ENCODE measurements around the gene PPM1G. TPM values are rescaled to one million over a fixed set of nuclear protein-coding genes. Genes with fewer than 3 reads are reported as not detected.
"Not testable (repeated sequence)": the region's sequence is repeated elsewhere in the genome, so short reads cannot be mapped to it uniquely, and the experiment has no call there.

The PPM1G gene
- total RNA-seq, 1 donor from 2014 or later, result 157 TPM

DNA sequence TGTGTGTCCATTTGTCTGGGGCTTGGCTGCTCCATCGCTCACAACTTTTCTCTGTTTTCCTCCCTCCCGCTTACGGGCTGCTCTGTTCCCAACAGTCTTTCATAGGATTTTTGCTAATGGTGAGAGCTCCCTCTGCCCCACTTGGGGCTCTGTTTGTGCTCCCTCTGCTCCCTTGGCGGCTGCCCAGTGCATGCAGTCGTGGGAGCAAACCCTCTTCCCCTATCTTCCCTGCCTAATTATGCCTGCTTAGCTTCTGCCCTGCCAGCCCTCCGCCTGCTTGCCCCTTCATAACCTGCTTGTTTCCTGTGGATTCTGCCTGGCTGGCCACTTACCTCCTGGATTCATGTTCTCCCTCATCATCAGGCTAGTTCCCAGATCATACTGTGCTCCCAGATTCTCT lies 26.2 kb upstream of the PPM1G start:
- no peak for DNase-seq (ENCODE audit: low read depth, low spot score)
- no peaks in the 10 kb centered on the region for H3K9me3 Mint-ChIP-seq
- H3K4me3 Mint-ChIP-seq, result peak overlapping the region; percentile 29
- no peaks in the 10 kb centered on the region for H3K27me3 Mint-ChIP-seq (ENCODE audit: low read depth)
- no peak overlapping the region for H3K27ac Mint-ChIP-seq (ENCODE audit: unreplicated experiment)
- peaks cover 5% of the 10 kb centered on the region for H3K4me1 Mint-ChIP-seq
- TF ChIP-seq CTCF (conservative IDR thresholded peaks at IDR 0.05), result no peak
- peaks cover 33% of the 10 kb centered on the region for H3K36me3 Mint-ChIP-seq (ENCODE audit: low read depth)

- DNase-seq (ENCODE audit: low read depth, low spot score), result no peak
- no peak overlapping the region for H3K27ac Mint-ChIP-seq (ENCODE audit: unreplicated experiment)
- H3K9me3 Mint-ChIP-seq, result no peaks in the 10 kb centered on the region
- H3K36me3 Mint-ChIP-seq (ENCODE audit: low read depth), result peaks cover 23% of the 10 kb centered on the region
- H3K4me1 Mint-ChIP-seq, result peaks cover 27% of the 10 kb centered on the region
- peak overlapping the region; percentile 80 for H3K4me3 Mint-ChIP-seq
- TF ChIP-seq CTCF (conservative IDR thresholded peaks at IDR 0.05), result no peak
- H3K27me3 Mint-ChIP-seq (ENCODE audit: low read depth), result no peaks in the 10 kb centered on the region
These were observed 22.0 kb upstream of the PPM1G start for GRCh38 chr2:27431395-27431794.

DNA sequence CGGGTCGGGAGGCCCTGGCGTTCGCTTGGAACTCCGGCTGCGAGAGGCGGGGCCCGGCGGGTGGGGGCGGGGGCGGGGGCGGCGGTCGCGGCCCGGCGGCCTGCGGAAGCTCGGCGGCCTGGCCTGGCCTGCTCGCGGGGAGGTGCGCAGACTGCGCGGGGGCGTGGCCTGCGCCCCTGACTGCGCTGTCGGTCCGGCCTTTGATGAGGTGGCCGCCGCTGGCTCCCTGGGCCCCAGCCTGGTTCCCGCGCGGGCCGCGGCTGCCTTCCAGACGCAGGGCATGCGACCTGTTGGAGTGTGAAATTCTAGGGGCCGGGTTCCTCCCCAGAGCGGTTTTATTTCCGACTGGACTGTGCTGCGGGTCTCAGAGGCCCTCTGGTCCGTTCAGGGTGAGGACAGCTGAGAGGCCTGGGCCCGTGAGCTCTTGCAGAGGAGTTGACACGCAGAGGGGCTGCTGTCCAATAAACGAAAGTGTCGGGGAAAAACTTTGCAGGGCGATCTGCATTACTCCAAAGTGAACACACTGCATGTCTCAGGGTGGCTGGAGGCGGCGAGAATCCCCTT lies 19.7 kb upstream of the PPM1G start:
- peak overlapping the region; percentile 100 for H3K4me3 Mint-ChIP-seq
- DNase-seq (ENCODE audit: low read depth, low spot score), result peak; percentile 72
- H3K36me3 Mint-ChIP-seq (ENCODE audit: low read depth), result peaks cover 13% of the 10 kb centered on the region
- no peaks in the 10 kb centered on the region for H3K27me3 Mint-ChIP-seq (ENCODE audit: low read depth)
- H3K9me3 Mint-ChIP-seq, result no peaks in the 10 kb centered on the region
- H3K4me1 Mint-ChIP-seq, result peaks cover 27% of the 10 kb centered on the region
- peak overlapping the region; percentile 97 for H3K27ac Mint-ChIP-seq (ENCODE audit: unreplicated experiment)
- TF ChIP-seq CTCF (conservative IDR thresholded peaks at IDR 0.05), result no peak

GRCh38 chr2:27428213-27428977 lies 19.0 kb upstream of the PPM1G start, which contains the start of gene NRBP1:
NRBP1 (plus strand) TSS chr2:27428631; CDS start chr2:27433274, 4,643 bp downstream.
- peak within 1 kb of the TSS; percentile 98 for H3K27ac Mint-ChIP-seq (ENCODE audit: unreplicated experiment)
- DNase-seq (ENCODE audit: low read depth, low spot score), result peak; percentile 89
- TF ChIP-seq CTCF (conservative IDR thresholded peaks at IDR 0.05), result no peak
- peaks cover 9% of the 10 kb centered on the region for H3K36me3 Mint-ChIP-seq (ENCODE audit: low read depth)
- no peaks in the 10 kb centered on the region for H3K9me3 Mint-ChIP-seq
- peak within 1 kb of the TSS; percentile 100 for H3K4me3 Mint-ChIP-seq
- H3K27me3 Mint-ChIP-seq (ENCODE audit: low read depth), result no peaks in the 10 kb centered on the region
- H3K4me1 Mint-ChIP-seq, result peaks cover 27% of the 10 kb centered on the region

- H3K27ac Mint-ChIP-seq (ENCODE audit: unreplicated experiment), result no peak overlapping the region
- H3K9me3 Mint-ChIP-seq, result no peaks in the 10 kb centered on the region
- H3K4me1 Mint-ChIP-seq, result peaks cover 27% of the 10 kb centered on the region
- peak overlapping the region; percentile 96 for H3K4me3 Mint-ChIP-seq
- no peaks in the 10 kb centered on the region for H3K27me3 Mint-ChIP-seq (ENCODE audit: low read depth)
- TF ChIP-seq CTCF (conservative IDR thresholded peaks at IDR 0.05), result no peak
- DNase-seq (ENCODE audit: low read depth, low spot score), result no peak
- peaks cover 5% of the 10 kb centered on the region for H3K36me3 Mint-ChIP-seq (ENCODE audit: low read depth)
These were observed 18.4 kb upstream of the PPM1G start for GRCh38 chr2:27427863-27428212.

- not testable (repeated sequence) for H3K9me3 Mint-ChIP-seq; H3K27ac Mint-ChIP-seq (ENCODE audit: unreplicated experiment); H3K36me3 Mint-ChIP-seq (ENCODE audit: low read depth); DNase-seq (ENCODE audit: low read depth, low spot score); H3K4me3 Mint-ChIP-seq; H3K27me3 Mint-ChIP-seq (ENCODE audit: low read depth)
- peaks cover 16% of the 10 kb centered on the region for H3K4me1 Mint-ChIP-seq
These were observed 15.6 kb upstream of the PPM1G start for GRCh38 chr2:27425039-27425438.
